Endothelial cell (in vitro differentiated cells): ENCODE results near the gene MAML1. TPM values are rescaled to one million over a fixed set of nuclear protein-coding genes. Genes with fewer than 3 reads are reported as not detected.

Experiments
- DNase-seq: peaks from one replicate; pipeline ENCODE4 v3.0.0; 2021; ENCODE audit warnings: low spot score
- H3K27ac Mint-ChIP-seq: one replicate; pipeline ENCODE4 v1.8.0; 2021; ENCODE audit warnings: mixed read lengths, inconsistent platforms; ENCODE audit not compliant: unreplicated experiment
- H3K27me3 Mint-ChIP-seq: one replicate; pipeline ENCODE4 v1.8.0; 2021; ENCODE audit warnings: mild to moderate bottlenecking, moderate library complexity, mixed read lengths, inconsistent platforms; ENCODE audit not compliant: unreplicated experiment
- H3K36me3 Mint-ChIP-seq: one replicate; pipeline ENCODE4 v1.8.0; 2021; ENCODE audit warnings: mild to moderate bottlenecking, low read depth, mixed read lengths, inconsistent platforms; ENCODE audit not compliant: unreplicated experiment
- H3K4me1 Mint-ChIP-seq: one replicate; pipeline ENCODE4 v1.8.0; 2021; ENCODE audit warnings: mild to moderate bottlenecking, mixed read lengths, inconsistent platforms; ENCODE audit not compliant: unreplicated experiment
- H3K4me3 Mint-ChIP-seq: one replicate; pipeline ENCODE4 v1.8.0; 2021; ENCODE audit warnings: mild to moderate bottlenecking, mixed read lengths, inconsistent platforms; ENCODE audit not compliant: unreplicated experiment
- H3K9me3 Mint-ChIP-seq: one replicate; pipeline ENCODE4 v1.8.0; 2021; ENCODE audit warnings: mixed read lengths, inconsistent platforms; ENCODE audit not compliant: unreplicated experiment
- CTCF ChIP-seq: fragments of 200-600 bp; sonication (generic); IDR thresholded peaks from one replicate; pipeline ENCODE4 v1.5.0; 2021; ENCODE audit warnings: antibody characterized with exemption; ENCODE audit not compliant: unreplicated experiment
- total RNA-seq: library from RNA; stranded (reverse); fragmentation: NEBNext Ultra II Directional; extraction: Animal tissue kit (Norgen Biotek cat#: 25700); gene quantifications from one replicate; pipeline ENCODE4 v1.2.1, GENCODE V29; 2021; ENCODE audit not compliant: unreplicated experiment

The MAML1 gene
- total RNA-seq, 1 donor from 2014 or later, result 30.0 TPM

- TF ChIP-seq CTCF, result no peak
- H3K27ac Mint-ChIP-seq, result no peak overlapping the region
Observed at GRCh38 chr5:179800696-179801201, 68.1 kb downstream of the MAML1 start.

GRCh38 chr5:179801304-179802206 lies 68.9 kb downstream of the MAML1 start:
- DNase-seq, result peak; percentile 78
- Mint-ChIP-seq H3K27ac (no peak overlapping the region), H3K9me3 (no peaks in the 10 kb centered on the region), H3K4me3 (peak overlapping the region; percentile 23), H3K36me3 (peaks cover 32% of the 10 kb centered on the region), H3K4me1 (peaks cover 14% of the 10 kb centered on the region), H3K27me3 (peaks cover 18% of the 10 kb centered on the region)
- peak; percentile 15 for TF ChIP-seq CTCF

More at GRCh38 chr5:179800696-179801201, 68.1 kb downstream of the MAML1 start:
- no peak for DNase-seq
- H3K4me1 Mint-ChIP-seq, result peaks cover 14% of the 10 kb centered on the region
- peaks cover 32% of the 10 kb centered on the region for H3K36me3 Mint-ChIP-seq
- peaks cover 18% of the 10 kb centered on the region for H3K27me3 Mint-ChIP-seq
- no peak overlapping the region for H3K4me3 Mint-ChIP-seq
- no peaks in the 10 kb centered on the region for H3K9me3 Mint-ChIP-seq

- TF ChIP-seq CTCF, result no peak
- H3K36me3 Mint-ChIP-seq, result peaks cover 26% of the 10 kb centered on the region
- peak overlapping the region; percentile 23 for H3K4me3 Mint-ChIP-seq
Observed at GRCh38 chr5:179802207-179802883, 69.7 kb downstream of the MAML1 start.

GRCh38 chr5:179802950-179803562 lies 70.4 kb downstream of the MAML1 start:
- H3K36me3 Mint-ChIP-seq, result peaks cover 22% of the 10 kb centered on the region
- H3K27me3 Mint-ChIP-seq, result peaks cover 17% of the 10 kb centered on the region
- H3K4me3 Mint-ChIP-seq, result peak overlapping the region; percentile 44
- H3K4me1 Mint-ChIP-seq, result peaks cover 10% of the 10 kb centered on the region
- H3K27ac Mint-ChIP-seq, result no peak overlapping the region
- TF ChIP-seq CTCF, result no peak
- DNase-seq, result no peak
- no peaks in the 10 kb centered on the region for H3K9me3 Mint-ChIP-seq

More at GRCh38 chr5:179802207-179802883, 69.7 kb downstream of the MAML1 start:
- Mint-ChIP-seq H3K27ac (no peak overlapping the region), H3K4me1 (peaks cover 10% of the 10 kb centered on the region), H3K27me3 (peaks cover 14% of the 10 kb centered on the region), H3K9me3 (no peaks in the 10 kb centered on the region)
- DNase-seq, result no peak
